Left kidney (tissue), 2 donors: Measurements from ENCODE around the gene MAMDC2. TPM values are rescaled to one million over a fixed set of nuclear protein-coding genes. Genes with fewer than 3 reads are reported as not detected.

Experiments
- DNase-seq: peaks from one replicate; pipeline ENCODE4 v3.0.0-alpha.2; 2013
- polyA plus RNA-seq: library from polyadenylated mRNA; unstranded; fragments of 120-200 nt; gene quantifications from one replicate; pipeline ENCODE4 v1.2.1, GENCODE V29; 2013; ENCODE audit not compliant: insufficient read length

The MAMDC2 gene
- polyA plus RNA-seq, 1 donor, result 7.0 TPM

- DNase-seq, result no peak
Observed at GRCh38 chr9:70108181-70108580, 64.5 kb downstream of the MAMDC2 start.

- DNase-seq, result no peak
Observed at GRCh38 chr9:70110194-70111041, 66.8 kb downstream of the MAMDC2 start.

- peak; percentile 42 for DNase-seq
Observed at GRCh38 chr9:70111042-70111602, 67.5 kb downstream of the MAMDC2 start.

- no peak for DNase-seq
Observed at GRCh38 chr9:70111641-70112236, 68.1 kb downstream of the MAMDC2 start.

GRCh38 chr9:70112981-70113380 is 69.3 kb downstream of the MAMDC2 start:
- DNase-seq, result no peak

GRCh38 chr9:70113403-70114022 is 69.9 kb downstream of the MAMDC2 start:
- DNase-seq, result peak; percentile 22

- DNase-seq, result no peak
Observed at GRCh38 chr9:70114898-70115297, 71.2 kb downstream of the MAMDC2 start.

- no peak for DNase-seq
Observed at GRCh38 chr9:70117835-70118319, 74.2 kb downstream of the MAMDC2 start.

- DNase-seq, result no peak
Observed at GRCh38 chr9:70119786-70120185, 76.1 kb downstream of the MAMDC2 start.

GRCh38 chr9:70120834-70121510 is 77.3 kb downstream of the MAMDC2 start:
- no peak for DNase-seq

- no peak for DNase-seq
Observed at GRCh38 chr9:70121818-70122436, 78.3 kb downstream of the MAMDC2 start.

GRCh38 chr9:70123695-70124094 is 80.0 kb downstream of the MAMDC2 start:
- no peak for DNase-seq

GRCh38 chr9:70125621-70126263 is 82.1 kb downstream of the MAMDC2 start:
- no peak for DNase-seq

- DNase-seq, result no peak
Observed at GRCh38 chr9:70127036-70127435, 83.4 kb downstream of the MAMDC2 start.

GRCh38 chr9:70127540-70128416 is 84.1 kb downstream of the MAMDC2 start:
- no peak for DNase-seq

- DNase-seq, result no peak
Observed at GRCh38 chr9:70130266-70130665, 86.6 kb downstream of the MAMDC2 start.

- no peak for DNase-seq
Observed at GRCh38 chr9:70131296-70131695, 87.6 kb downstream of the MAMDC2 start.

GRCh38 chr9:70133253-70134208 is 89.9 kb downstream of the MAMDC2 start:
- DNase-seq, result no peak

- DNase-seq, result no peak
Observed at GRCh38 chr9:70134360-70134759, 90.7 kb downstream of the MAMDC2 start.
